CD4-positive, alpha-beta T cell (primary cell): ENCODE data around the gene CCDC27. TPM values are rescaled to one million over a fixed set of nuclear protein-coding genes. Genes with fewer than 3 reads are reported as not detected.

Experiments
- ATAC-seq: fragments of 200-7000 bp; cut with Tn5 transposase; one replicate; pipeline ENCODE4 v1.10.0; 2022; ENCODE audit warnings: mild to moderate bottlenecking; ENCODE audit not compliant: poor library complexity
- CTCF ChIA-PET: fragments of 350-600 bp; sonication (Branson Sonifier 250); formaldehyde crosslinking; loops from one replicate; lab custom pipeline; 2021; ENCODE audit warnings: antibody characterized with exemption, inconsistent platforms; lab: Charles Lee
- POLR2A ChIA-PET: fragments of 350-600 bp; sonication (Branson Sonifier 250); formaldehyde crosslinking; loops from one replicate; lab custom pipeline; 2021; ENCODE audit warnings: antibody characterized with exemption, inconsistent platforms; lab: Charles Lee
- DNase-seq, 14 experiments: peaks; one replicate each; pipeline ENCODE4 v3.0.0-alpha.2; 2013 to 2020; ENCODE audit warnings: mixed read lengths in 2 of 14
- H3K27ac ChIP-seq, 2 donors: one replicate each; pipeline versions ENCODE4 v1.5.1 to v1.7.0; 2013; ENCODE audit warnings: low read length in 2 of 2, low read depth in 1 of 2, mild to moderate bottlenecking in 1 of 2
- H3K27me3 ChIP-seq, 2 experiments: 1 replicate in 1 of 2; 2 replicates in 1 of 2; pipeline versions ENCODE4 v1.6.1 to v1.7.0; 2013; ENCODE audit warnings: low read length in 2 of 2, control low read depth in 1 of 2, mild to moderate bottlenecking in 1 of 2, moderate library complexity in 1 of 2; ENCODE audit not compliant: insufficient read depth in 2 of 2, control insufficient read depth in 1 of 2
- H3K36me3 ChIP-seq: one replicate; pipeline ENCODE4 v1.6.1; 2013; ENCODE audit warnings: low read length, control low read depth; ENCODE audit not compliant: insufficient read depth
- H3K4me1 ChIP-seq: one replicate; pipeline ENCODE4 v1.6.1; 2013; ENCODE audit warnings: low read length, control low read depth; ENCODE audit not compliant: insufficient read depth
- H3K4me3 ChIP-seq: one replicate; pipeline ENCODE4 v1.5.1; 2013; ENCODE audit warnings: mild to moderate bottlenecking, low read length, moderate library complexity
- H3K9me3 ChIP-seq, 2 experiments: 1 replicate in 1 of 2; 2 replicates in 1 of 2; pipeline versions ENCODE4 v1.6.1 to v1.7.0; 2013; ENCODE audit warnings: low read length in 2 of 2, mild to moderate bottlenecking in 2 of 2, control low read depth in 1 of 2, moderate library complexity in 1 of 2; ENCODE audit not compliant: control insufficient read depth in 1 of 2, insufficient read depth in 1 of 2
- H3K27ac Mint-ChIP-seq: one replicate; pipeline ENCODE4 v1.8.0; 2020; ENCODE audit warnings: mixed read lengths
- H3K27me3 Mint-ChIP-seq: one replicate; pipeline ENCODE4 v1.8.0; 2021; ENCODE audit warnings: mixed read lengths
- H3K36me3 Mint-ChIP-seq: one replicate; pipeline ENCODE4 v1.8.0; 2021; ENCODE audit warnings: low read depth, mixed read lengths
- H3K4me1 Mint-ChIP-seq: one replicate; pipeline ENCODE4 v1.8.0; 2021; ENCODE audit warnings: low read depth, mixed read lengths
- H3K4me3 Mint-ChIP-seq: one replicate; pipeline ENCODE4 v1.8.0; 2020; ENCODE audit warnings: mild to moderate bottlenecking, mixed read lengths
- H3K9me3 Mint-ChIP-seq: one replicate; pipeline ENCODE4 v1.8.0; 2020; ENCODE audit warnings: mixed read lengths
- CTCF ChIP-seq: fragments of 200-600 bp; IDR thresholded peaks from one replicate; pipeline ENCODE4 v1.8.0; 2022; ENCODE audit warnings: antibody characterized with exemption, mild to moderate bottlenecking
- intact Hi-C, 2 experiments: fragments of 100-400 bp; cut with DNase I in 1 of 2; cut with micrococcal nuclease in 1 of 2; formaldehyde crosslinking; loops; one replicate each; pipeline versions ENCODE4 v1.15.1 to v1.9.0; 2023 to 2025; cut with DNase I, micrococcal nuclease
- total RNA-seq, 174 experiments: library from RNA in 2 of 174; stranded (reverse) in 2 of 174; gene quantifications; one replicate each; pipeline ENCODE4 v1.2.3 and lab custom pipeline; 2021 to 2026

CCDC27 gene
- total RNA-seq, 2 experiments from 2014 or later: not detected

GRCh38 chr1:3736708-3737107, 15.5 kb upstream of the CCDC27 start:
- Histone ChIP-seq H3K27ac (no peak overlapping the region), H3K36me3 (peaks cover 18% of the 10 kb centered on the region), H3K4me3 (no peak overlapping the region), H3K4me1 (no peaks in the 10 kb centered on the region), H3K9me3 (peaks cover 0 to 4% of the 10 kb centered on the region in 2 experiments), H3K27me3 (no peaks in the 10 kb centered on the region)
- peaks cover 22% of the 10 kb centered on the region for H3K36me3 Mint-ChIP-seq
- no peak for TF ChIP-seq CTCF
- ATAC-seq (no peak), DNase-seq (no peak)
- POLR2A ChIA-PET: no interaction called here
- H3K9me3 Mint-ChIP-seq: no peaks in the 10 kb centered on the region
- H3K27me3 Mint-ChIP-seq: no peaks in the 10 kb centered on the region
- H3K27ac Mint-ChIP-seq: no peak overlapping the region
- CTCF ChIA-PET: no interaction called here
- H3K4me3 Mint-ChIP-seq: no peak overlapping the region
- intact Hi-C loops: no loop called here
- H3K4me1 Mint-ChIP-seq: no peaks in the 10 kb centered on the region

GRCh38 chr1:3738943-3739342, 13.3 kb upstream of the CCDC27 start:
- Mint-ChIP-seq H3K4me3 (no peak overlapping the region), H3K27ac (no peak overlapping the region), H3K36me3 (peaks cover 38% of the 10 kb centered on the region), H3K4me1 (no peaks in the 10 kb centered on the region), H3K27me3 (no peaks in the 10 kb centered on the region), H3K9me3 (no peaks in the 10 kb centered on the region)
- no peak for ATAC-seq
- ChIA-PET POLR2A (no interaction called here), CTCF (no interaction called here)
- Histone ChIP-seq H3K27me3 (no peaks in the 10 kb centered on the region), H3K4me1 (no peaks in the 10 kb centered on the region), H3K9me3 (no peaks in the 10 kb centered on the region), H3K36me3 (peaks cover 27% of the 10 kb centered on the region), H3K4me3 (no peak overlapping the region), H3K27ac (no peak overlapping the region)
- TF ChIP-seq CTCF: no peak
- no peak for DNase-seq
- intact Hi-C loops: no loop called here

- Histone ChIP-seq H3K4me3 (no peak overlapping the region), H3K27ac (no peak overlapping the region), H3K27me3 (no peaks in the 10 kb centered on the region), H3K36me3 (peaks cover 27% of the 10 kb centered on the region), H3K4me1 (peaks cover 4% of the 10 kb centered on the region), H3K9me3 (no peaks in the 10 kb centered on the region)
- peaks cover 39% of the 10 kb centered on the region for H3K36me3 Mint-ChIP-seq
- ATAC-seq (no peak), DNase-seq (no peak)
- peaks cover 6% of the 10 kb centered on the region for H3K4me1 Mint-ChIP-seq
- no peaks in the 10 kb centered on the region for H3K9me3 Mint-ChIP-seq
- CTCF ChIA-PET: no interaction called here
- intact Hi-C loops: no loop called here
- no peaks in the 10 kb centered on the region for H3K27me3 Mint-ChIP-seq
- H3K4me3 Mint-ChIP-seq: no peak overlapping the region
- TF ChIP-seq CTCF: no peak
- H3K27ac Mint-ChIP-seq: no peak overlapping the region
- POLR2A ChIA-PET: no interaction called here
Measured at GRCh38 chr1:3740042-3740441, 12.2 kb upstream of the CCDC27 start.
